Ishikawa (cell line): ENCODE results near the gene SEMA3B.

Source experiments
- CEBPB ChIP-seq: IDR thresholded peaks from 2 replicates; pipeline ENCODE4 v1.6.1; 2012
- EGR1 ChIP-seq: IDR thresholded peaks from 2 replicates; pipeline ENCODE4 v1.6.1; 2012
- EP300 ChIP-seq: IDR thresholded peaks from 2 replicates; pipeline ENCODE4 v1.6.1; 2012; ENCODE audit warnings: borderline replicate concordance
- FOXM1 ChIP-seq: IDR thresholded peaks from 2 replicates; pipeline ENCODE4 v1.6.1; 2012; ENCODE audit warnings: low read depth, borderline replicate concordance
- NFIC ChIP-seq: IDR thresholded peaks from 2 replicates; pipeline ENCODE4 v1.6.1; 2012
- RAD21 ChIP-seq: IDR thresholded peaks from 2 replicates; pipeline ENCODE4 v1.6.1; 2012; ENCODE audit warnings: low read depth
- TAF1 ChIP-seq: IDR thresholded peaks from 2 replicates; pipeline ENCODE4 v1.6.1; 2012; ENCODE audit warnings: low read depth, mild to moderate bottlenecking
- TCF12 ChIP-seq: IDR thresholded peaks from 2 replicates; pipeline ENCODE4 v1.6.1; 2012; ENCODE audit warnings: low read depth
- TEAD4 ChIP-seq: IDR thresholded peaks from 2 replicates; pipeline ENCODE4 v1.6.1; 2012
- YY1 ChIP-seq: IDR thresholded peaks from 2 replicates; pipeline ENCODE4 v1.6.1; 2012; ENCODE audit warnings: low read depth
- ZBTB7A ChIP-seq: IDR thresholded peaks from 2 replicates; pipeline ENCODE4 v1.6.1; 2012; ENCODE audit warnings: low read depth
- TF ChIP-seq, protein P1 (sequence below): IDR thresholded peaks from 2 replicates; pipeline ENCODE4 v1.6.1; 2012; ENCODE audit warnings: low read depth, mild to moderate bottlenecking
- TF ChIP-seq, protein P2 (sequence below): IDR thresholded peaks from 2 replicates; pipeline ENCODE4 v1.6.1; 2012
- TF ChIP-seq, protein P3 (sequence below): IDR thresholded peaks from 2 replicates; pipeline ENCODE4 v1.6.1; 2012

DNA sequence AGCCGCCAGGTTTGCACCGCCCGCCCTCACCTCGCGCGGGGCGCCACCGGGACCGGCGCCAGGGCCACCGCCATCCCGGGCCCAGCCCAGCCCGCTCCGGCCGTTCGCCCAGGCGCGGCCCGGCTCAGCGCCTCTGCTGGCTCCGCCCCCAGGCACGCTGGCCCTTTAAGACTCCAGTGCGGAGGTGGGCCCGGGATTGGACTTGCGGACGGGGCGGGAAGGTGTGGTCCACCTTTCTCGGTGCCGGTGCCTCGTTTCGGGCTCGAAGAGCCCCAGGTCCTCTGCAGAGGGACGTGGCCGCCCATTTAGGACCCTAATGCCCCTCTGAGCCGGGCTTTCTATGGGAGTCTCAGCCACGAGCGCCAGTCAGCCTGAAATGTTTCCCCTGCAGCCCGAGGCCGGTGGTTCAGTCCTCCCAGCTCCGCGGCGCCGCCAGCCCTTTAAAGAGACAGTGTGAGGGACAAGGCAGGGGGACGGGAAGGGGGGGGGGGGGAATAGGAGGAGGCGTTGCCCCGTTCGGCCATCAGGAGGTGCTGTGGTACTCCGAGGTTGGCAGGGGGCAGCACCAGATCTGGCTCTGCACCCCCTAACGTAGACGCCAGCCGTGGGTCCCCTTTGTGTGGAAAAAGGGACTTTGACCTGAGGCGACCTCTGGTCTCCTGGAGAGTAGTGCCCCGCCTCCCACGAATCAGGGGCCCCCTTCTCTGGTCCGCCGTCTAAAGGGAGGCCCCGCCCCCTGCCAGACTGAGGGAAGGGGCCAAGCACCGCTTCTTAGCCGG, 52.6 kb downstream of the SEMA3B start:
- TF ChIP-seq, protein P1, sequence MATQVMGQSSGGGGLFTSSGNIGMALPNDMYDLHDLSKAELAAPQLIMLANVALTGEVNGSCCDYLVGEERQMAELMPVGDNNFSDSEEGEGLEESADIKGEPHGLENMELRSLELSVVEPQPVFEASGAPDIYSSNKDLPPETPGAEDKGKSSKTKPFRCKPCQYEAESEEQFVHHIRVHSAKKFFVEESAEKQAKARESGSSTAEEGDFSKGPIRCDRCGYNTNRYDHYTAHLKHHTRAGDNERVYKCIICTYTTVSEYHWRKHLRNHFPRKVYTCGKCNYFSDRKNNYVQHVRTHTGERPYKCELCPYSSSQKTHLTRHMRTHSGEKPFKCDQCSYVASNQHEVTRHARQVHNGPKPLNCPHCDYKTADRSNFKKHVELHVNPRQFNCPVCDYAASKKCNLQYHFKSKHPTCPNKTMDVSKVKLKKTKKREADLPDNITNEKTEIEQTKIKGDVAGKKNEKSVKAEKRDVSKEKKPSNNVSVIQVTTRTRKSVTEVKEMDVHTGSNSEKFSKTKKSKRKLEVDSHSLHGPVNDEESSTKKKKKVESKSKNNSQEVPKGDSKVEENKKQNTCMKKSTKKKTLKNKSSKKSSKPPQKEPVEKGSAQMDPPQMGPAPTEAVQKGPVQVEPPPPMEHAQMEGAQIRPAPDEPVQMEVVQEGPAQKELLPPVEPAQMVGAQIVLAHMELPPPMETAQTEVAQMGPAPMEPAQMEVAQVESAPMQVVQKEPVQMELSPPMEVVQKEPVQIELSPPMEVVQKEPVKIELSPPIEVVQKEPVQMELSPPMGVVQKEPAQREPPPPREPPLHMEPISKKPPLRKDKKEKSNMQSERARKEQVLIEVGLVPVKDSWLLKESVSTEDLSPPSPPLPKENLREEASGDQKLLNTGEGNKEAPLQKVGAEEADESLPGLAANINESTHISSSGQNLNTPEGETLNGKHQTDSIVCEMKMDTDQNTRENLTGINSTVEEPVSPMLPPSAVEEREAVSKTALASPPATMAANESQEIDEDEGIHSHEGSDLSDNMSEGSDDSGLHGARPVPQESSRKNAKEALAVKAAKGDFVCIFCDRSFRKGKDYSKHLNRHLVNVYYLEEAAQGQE = no peak
- no peak for TF ChIP-seq TEAD4
- TF ChIP-seq YY1 = peak; percentile 53
- TF ChIP-seq TAF1 = no peak
- TF ChIP-seq EGR1 = peak; percentile 71; the same call in 1 of the 2 replicates
- TF ChIP-seq RAD21 = no peak; the same call in 1 of the 2 replicates
- no peak for TF ChIP-seq TCF12
- TF ChIP-seq, protein P2, sequence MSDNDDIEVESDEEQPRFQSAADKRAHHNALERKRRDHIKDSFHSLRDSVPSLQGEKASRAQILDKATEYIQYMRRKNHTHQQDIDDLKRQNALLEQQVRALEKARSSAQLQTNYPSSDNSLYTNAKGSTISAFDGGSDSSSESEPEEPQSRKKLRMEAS = peak; percentile 85
- no peak; the same call in none of the 2 replicates for TF ChIP-seq NFIC
- TF ChIP-seq, protein P3, sequence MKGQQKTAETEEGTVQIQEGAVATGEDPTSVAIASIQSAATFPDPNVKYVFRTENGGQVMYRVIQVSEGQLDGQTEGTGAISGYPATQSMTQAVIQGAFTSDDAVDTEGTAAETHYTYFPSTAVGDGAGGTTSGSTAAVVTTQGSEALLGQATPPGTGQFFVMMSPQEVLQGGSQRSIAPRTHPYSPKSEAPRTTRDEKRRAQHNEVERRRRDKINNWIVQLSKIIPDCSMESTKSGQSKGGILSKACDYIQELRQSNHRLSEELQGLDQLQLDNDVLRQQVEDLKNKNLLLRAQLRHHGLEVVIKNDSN = no peak
- TF ChIP-seq ZBTB7A = peak; percentile 43; the same call in 1 of the 2 replicates
- no peak for TF ChIP-seq FOXM1
- peak; percentile 68; the same call in 1 of the 2 replicates for TF ChIP-seq EP300
- no peak for TF ChIP-seq CEBPB
